Erythroblast (primary cell): Measurements from ENCODE around the gene PLXNC1.

Source experiments
- GATA1 ChIP-seq: IDR thresholded peaks from 2 replicates; pipeline ENCODE4 v1.6.1; 2011; ENCODE audit warnings: low read depth, mild to moderate bottlenecking, control low read depth, low read length, moderate library complexity
- POLR2A ChIP-seq: IDR thresholded peaks from 2 replicates; pipeline ENCODE4 v1.6.1; 2011; ENCODE audit warnings: mild to moderate bottlenecking, low read length

- TF ChIP-seq POLR2A (no peak), GATA1 (no peak)
These were observed 113.4 kb downstream of the PLXNC1 start for GRCh38 chr12:94261786-94262185.
